ENCODE results near the gene EDN2. TPM values are rescaled to one million over a fixed set of nuclear protein-coding genes. Genes with fewer than 3 reads are reported as not detected.

The EDN2 gene
- polyA plus RNA-seq, 1 experiment: 0.19 TPM

DNA sequence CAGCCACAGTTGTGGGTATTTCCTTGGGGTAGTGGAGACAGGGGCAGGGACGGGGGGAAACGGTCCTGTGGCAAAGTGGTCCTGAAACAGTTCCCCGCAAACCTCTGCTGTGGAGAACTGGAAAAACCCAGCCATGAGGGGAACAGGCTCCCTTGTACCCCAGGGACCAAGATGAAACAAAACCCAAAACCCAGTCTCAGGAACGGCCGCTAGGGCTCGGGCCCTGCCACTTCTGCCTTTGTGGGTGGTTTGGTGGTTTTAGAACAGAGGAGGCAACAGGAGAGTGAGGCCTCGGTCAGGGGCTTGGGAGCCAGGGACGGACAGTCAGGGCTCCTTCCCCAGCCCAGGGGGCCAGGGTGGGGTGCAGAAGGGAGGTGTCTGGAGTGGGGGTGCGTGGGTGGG, 24.8 kb upstream of the EDN2 start:
- Histone ChIP-seq H3K27me3 (ENCODE audit: control insufficient read depth, insufficient read depth, low read length) (no peaks in the 10 kb centered on the region), H3K4me3 (ENCODE audit: low read depth, low read length) (no peak overlapping the region), H3K27ac (ENCODE audit: low read depth, low read length) (no peak overlapping the region), H3K9me3 (ENCODE audit: control insufficient read depth, insufficient read depth, low read length) (no peaks in the 10 kb centered on the region)
- ChIA-PET POLR2A (no interaction called here), CTCF (interaction anchor here (1.3 kb wide), 1 partner anchor 8 kb away, joined by 5 read pairs; no protein-coding TSS in a partner anchor)
- no peak for DNase-seq (ENCODE audit: low read depth, low spot score)
- TF ChIP-seq, protein P1, sequence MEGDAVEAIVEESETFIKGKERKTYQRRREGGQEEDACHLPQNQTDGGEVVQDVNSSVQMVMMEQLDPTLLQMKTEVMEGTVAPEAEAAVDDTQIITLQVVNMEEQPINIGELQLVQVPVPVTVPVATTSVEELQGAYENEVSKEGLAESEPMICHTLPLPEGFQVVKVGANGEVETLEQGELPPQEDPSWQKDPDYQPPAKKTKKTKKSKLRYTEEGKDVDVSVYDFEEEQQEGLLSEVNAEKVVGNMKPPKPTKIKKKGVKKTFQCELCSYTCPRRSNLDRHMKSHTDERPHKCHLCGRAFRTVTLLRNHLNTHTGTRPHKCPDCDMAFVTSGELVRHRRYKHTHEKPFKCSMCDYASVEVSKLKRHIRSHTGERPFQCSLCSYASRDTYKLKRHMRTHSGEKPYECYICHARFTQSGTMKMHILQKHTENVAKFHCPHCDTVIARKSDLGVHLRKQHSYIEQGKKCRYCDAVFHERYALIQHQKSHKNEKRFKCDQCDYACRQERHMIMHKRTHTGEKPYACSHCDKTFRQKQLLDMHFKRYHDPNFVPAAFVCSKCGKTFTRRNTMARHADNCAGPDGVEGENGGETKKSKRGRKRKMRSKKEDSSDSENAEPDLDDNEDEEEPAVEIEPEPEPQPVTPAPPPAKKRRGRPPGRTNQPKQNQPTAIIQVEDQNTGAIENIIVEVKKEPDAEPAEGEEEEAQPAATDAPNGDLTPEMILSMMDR (IDR thresholded peaks at IDR 0.05; ENCODE audit: low read depth, low read length): no peak

DNA sequence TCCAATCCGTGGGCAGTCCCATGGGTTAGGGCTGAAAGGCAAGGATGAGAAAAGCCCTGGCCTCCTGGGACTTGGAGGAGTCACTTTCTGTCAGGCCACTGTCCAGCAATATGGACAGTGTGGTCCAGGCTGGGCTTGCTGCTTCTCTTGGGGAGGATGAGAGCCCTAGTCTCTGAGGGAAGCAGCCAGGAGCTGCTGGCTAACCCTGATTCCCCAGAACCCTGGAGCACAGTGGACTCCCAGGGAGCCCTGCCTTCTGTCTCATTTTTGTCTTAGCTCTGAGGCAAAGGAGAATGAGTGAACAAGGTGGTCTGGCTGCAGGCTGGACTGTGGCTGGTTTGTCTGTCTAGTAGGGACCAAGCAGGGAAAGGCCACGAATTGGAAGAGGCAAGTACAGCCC, 23.8 kb upstream of the EDN2 start:
- ChIA-PET CTCF (interaction anchor here (0.9 to 1.3 kb wide), 2 partner anchors 8 to 9 kb away, joined by 3 to 5 read pairs; no protein-coding TSS in a partner anchor), POLR2A (no interaction called here)
- TF ChIP-seq, protein P1 (IDR thresholded peaks at IDR 0.05; ENCODE audit: low read depth, low read length): no peak
- 0 out of 2 replicates have a peak, but pooled peaks cover 3% of the 10 kb centered on the region for H3K9me3 ChIP-seq (ENCODE audit: control insufficient read depth, insufficient read depth, low read length)
- H3K4me3 ChIP-seq (ENCODE audit: low read depth, low read length): no peak overlapping the region
- H3K27ac ChIP-seq (ENCODE audit: low read depth, low read length): no peak overlapping the region
- DNase-seq (ENCODE audit: low read depth, low spot score): no peak
- no peaks in the 10 kb centered on the region for H3K27me3 ChIP-seq (ENCODE audit: control insufficient read depth, insufficient read depth, low read length)

DNA sequence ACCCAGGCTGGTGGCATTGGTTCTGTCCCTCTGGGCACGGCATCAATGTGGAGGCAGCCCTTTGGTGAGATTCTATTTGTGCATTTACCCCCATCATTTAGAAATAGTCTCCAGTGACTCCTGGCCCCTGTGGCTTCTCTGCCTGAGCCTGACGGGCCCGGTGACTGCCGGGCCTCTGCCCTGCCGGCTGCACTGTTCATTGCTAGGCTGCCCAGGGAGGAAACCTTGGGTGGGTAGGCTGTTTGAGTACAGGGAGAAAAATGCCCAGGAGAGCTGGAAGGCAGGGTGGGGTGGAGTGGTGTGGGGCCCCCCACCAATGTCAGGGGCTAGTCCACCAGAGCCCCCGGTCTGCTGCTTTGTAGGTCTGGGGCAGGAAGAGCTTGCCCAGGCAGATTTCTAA, 23.4 kb upstream of the EDN2 start:
- DNase-seq (ENCODE audit: low read depth, low spot score): no peak
- POLR2A ChIA-PET: no interaction called here
- Histone ChIP-seq H3K9me3 (ENCODE audit: control insufficient read depth, insufficient read depth, low read length) (0 out of 2 replicates have a peak, but pooled peaks cover 3% of the 10 kb centered on the region), H3K4me3 (ENCODE audit: low read depth, low read length) (no peak overlapping the region), H3K27me3 (ENCODE audit: control insufficient read depth, insufficient read depth, low read length) (no peaks in the 10 kb centered on the region), H3K27ac (ENCODE audit: low read depth, low read length) (no peak overlapping the region)
- TF ChIP-seq, protein P1 (IDR thresholded peaks at IDR 0.05; ENCODE audit: low read depth, low read length): no peak
- CTCF ChIA-PET: interaction anchor here (0.9 to 1.3 kb wide), 2 partner anchors 8 to 9 kb away, joined by 3 to 5 read pairs; no protein-coding TSS in a partner anchor

DNA sequence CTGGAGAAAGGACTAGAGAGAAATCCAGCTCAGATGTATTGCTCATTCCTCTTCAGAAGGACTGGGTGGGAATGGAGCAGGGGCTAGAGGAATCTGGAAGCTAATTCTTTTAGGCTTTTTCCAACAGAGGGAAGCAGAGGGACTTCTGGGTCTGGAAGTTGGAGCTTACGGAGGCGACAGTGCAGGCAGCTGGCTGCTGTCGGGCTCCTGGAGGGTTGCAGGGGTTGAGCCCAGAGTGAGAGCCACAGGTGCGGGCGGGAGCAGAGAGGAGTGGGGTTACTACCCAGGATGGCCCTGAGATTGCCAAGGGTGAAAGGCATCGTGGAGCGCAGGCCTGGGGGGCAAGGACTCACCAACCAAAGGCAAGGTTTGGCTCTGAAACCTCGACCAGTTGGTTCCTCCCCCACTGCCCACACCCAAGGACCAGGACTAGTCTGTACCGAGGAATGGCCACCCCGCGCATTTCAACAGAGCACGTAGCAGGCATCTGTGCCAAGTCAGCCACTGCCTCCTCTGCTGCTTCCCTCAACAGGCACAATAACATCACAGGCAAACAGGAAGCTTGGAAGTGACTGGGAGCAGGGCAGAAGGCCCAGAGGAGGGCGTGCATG, 22.7 kb upstream of the EDN2 start:
- TF ChIP-seq, protein P1 (IDR thresholded peaks at IDR 0.05; ENCODE audit: low read depth, low read length): no peak
- Histone ChIP-seq H3K9me3 (ENCODE audit: control insufficient read depth, insufficient read depth, low read length) (0 out of 2 replicates have a peak, but pooled peaks cover 3% of the 10 kb centered on the region), H3K27ac (ENCODE audit: low read depth, low read length) (no peak overlapping the region), H3K4me3 (ENCODE audit: low read depth, low read length) (no peak overlapping the region), H3K27me3 (ENCODE audit: control insufficient read depth, insufficient read depth, low read length) (no peaks in the 10 kb centered on the region)
- CTCF ChIA-PET: no interaction called here
- POLR2A ChIA-PET: no interaction called here
- no peak for DNase-seq (ENCODE audit: low read depth, low spot score)
